GM12878 (cell line): ENCODE measurements around the gene AJM1.

Source experiments
- EGR1 ChIP-seq, 2 experiments: IDR thresholded peaks; 1 replicate in 1 of 2; 2 replicates in 1 of 2; pipeline ENCODE4 v1.6.1; 2011 to 2012; ENCODE audit warnings: low read depth in 2 of 2, low read length in 2 of 2, borderline replicate concordance in 1 of 2, mild to moderate bottlenecking in 1 of 2, moderate library complexity in 1 of 2
- EP300 ChIP-seq, 2 experiments: fragments of 150-350 bp in 1 of 2; IDR thresholded peaks; 2 replicates each; pipeline ENCODE4 v1.6.1; 2011 to 2012; ENCODE audit warnings: low read depth in 2 of 2, low read length in 2 of 2, borderline replicate concordance in 1 of 2, improper control_type of control experiment in 1 of 2, inconsistent platforms in 1 of 2; ENCODE audit not compliant: control insufficient read depth in 1 of 2
- ESRRA ChIP-seq: IDR thresholded peaks from 2 replicates; pipeline ENCODE4 v1.6.1; 2012; ENCODE audit warnings: mild to moderate bottlenecking, low read length, improper control_type of control experiment
- EZH2 ChIP-seq: IDR thresholded peaks from 2 replicates; pipeline ENCODE4 v1.6.1; 2012; ENCODE audit warnings: low read depth, mild to moderate bottlenecking, control low read depth, inconsistent platforms, low read length, borderline replicate concordance; ENCODE audit not compliant: control insufficient read depth
- GABPA ChIP-seq: IDR thresholded peaks from 2 replicates; pipeline ENCODE4 v1.6.1; 2014; ENCODE audit warnings: antibody characterized with exemption, low read depth, mild to moderate bottlenecking, inconsistent platforms
- POLR2AphosphoS2 ChIP-seq: IDR thresholded peaks from 2 replicates; pipeline ENCODE4 v1.6.1; 2011; ENCODE audit warnings: low read depth, mild to moderate bottlenecking, low read length, improper control_type of control experiment, moderate library complexity
- RAD21 ChIP-seq: IDR thresholded peaks from 2 replicates; pipeline ENCODE4 v1.6.1; 2011; ENCODE audit warnings: mild to moderate bottlenecking, low read depth, low read length, moderate library complexity; ENCODE audit not compliant: insufficient read depth
- SMAD1 ChIP-seq: fragments of 450-650 bp; IDR thresholded peaks from 2 replicates; pipeline ENCODE4 v1.6.1; 2018; ENCODE audit warnings: mild to moderate bottlenecking, low read depth; ENCODE audit not compliant: partially characterized antibody
- TARDBP ChIP-seq: IDR thresholded peaks from 2 replicates; pipeline ENCODE4 v1.6.1; 2016; ENCODE audit warnings: borderline replicate concordance
- ZBTB33 ChIP-seq: fragments of 450-650 bp; IDR thresholded peaks from 2 replicates; pipeline ENCODE4 v1.6.1; 2017; ENCODE audit warnings: mild to moderate bottlenecking
- ZNF274 ChIP-seq: IDR thresholded peaks from one replicate; pipeline ENCODE4 v1.8.0; 2011; ENCODE audit not compliant: insufficient read length, insufficient read depth
- TF ChIP-seq, protein P1 (sequence below), 3 experiments: IDR thresholded peaks in 2 of 3; conservative IDR thresholded peaks in 1 of 3; 2 replicates each; pipeline ENCODE4 v1.5.1; 2011; ENCODE audit warnings: low read depth in 3 of 3, low read length in 3 of 3, mild to moderate bottlenecking in 3 of 3, control low read depth in 2 of 3, moderate library complexity in 2 of 3, inconsistent platforms in 1 of 3, mixed read lengths in 1 of 3; ENCODE audit not compliant: control insufficient read depth in 2 of 3, insufficient read depth in 1 of 3; ENCODE audit errors: extremely low read depth in 1 of 3
- TF ChIP-seq, protein P2 (sequence below): IDR thresholded peaks from 2 replicates; pipeline ENCODE4 v1.6.1; 2011; ENCODE audit warnings: borderline replicate concordance, low read depth, mild to moderate bottlenecking, moderate library complexity, low read length; ENCODE audit not compliant: insufficient read depth, poor library complexity, severe bottlenecking
- TF ChIP-seq, protein P3 (sequence below): fragments of 450-650 bp; IDR thresholded peaks from 2 replicates; pipeline ENCODE4 v1.6.1; 2017; ENCODE audit warnings: mild to moderate bottlenecking, moderate library complexity

GRCh38 chr9:136867480-136867879, 25.2 kb downstream of the AJM1 start:
- TF ChIP-seq TARDBP (no peak), POLR2AphosphoS2 (no peak), ESRRA (no peak), EZH2 (no peak), ZBTB33 (no peak), GABPA (no peak), RAD21 (no peak), EGR1 (IDR thresholded peaks at IDR 0.05; ENCODE audit: borderline replicate concordance in 1 of 2, low read depth in 2 of 2, low read length in 2 of 2) (no peak), ZNF274 (no peak), SMAD1 (no peak), EP300 (IDR thresholded peaks at IDR 0.05; ENCODE audit: borderline replicate concordance in 1 of 2, control insufficient read depth in 1 of 2, low read depth in 2 of 2, low read length in 2 of 2) (no peak)
- TF ChIP-seq, protein P1, sequence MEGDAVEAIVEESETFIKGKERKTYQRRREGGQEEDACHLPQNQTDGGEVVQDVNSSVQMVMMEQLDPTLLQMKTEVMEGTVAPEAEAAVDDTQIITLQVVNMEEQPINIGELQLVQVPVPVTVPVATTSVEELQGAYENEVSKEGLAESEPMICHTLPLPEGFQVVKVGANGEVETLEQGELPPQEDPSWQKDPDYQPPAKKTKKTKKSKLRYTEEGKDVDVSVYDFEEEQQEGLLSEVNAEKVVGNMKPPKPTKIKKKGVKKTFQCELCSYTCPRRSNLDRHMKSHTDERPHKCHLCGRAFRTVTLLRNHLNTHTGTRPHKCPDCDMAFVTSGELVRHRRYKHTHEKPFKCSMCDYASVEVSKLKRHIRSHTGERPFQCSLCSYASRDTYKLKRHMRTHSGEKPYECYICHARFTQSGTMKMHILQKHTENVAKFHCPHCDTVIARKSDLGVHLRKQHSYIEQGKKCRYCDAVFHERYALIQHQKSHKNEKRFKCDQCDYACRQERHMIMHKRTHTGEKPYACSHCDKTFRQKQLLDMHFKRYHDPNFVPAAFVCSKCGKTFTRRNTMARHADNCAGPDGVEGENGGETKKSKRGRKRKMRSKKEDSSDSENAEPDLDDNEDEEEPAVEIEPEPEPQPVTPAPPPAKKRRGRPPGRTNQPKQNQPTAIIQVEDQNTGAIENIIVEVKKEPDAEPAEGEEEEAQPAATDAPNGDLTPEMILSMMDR (IDR thresholded peaks at IDR 0.05 in 2 of 3, conservative IDR thresholded peaks at IDR 0.05 in 1 of 3; ENCODE audit: control insufficient read depth in 2 of 3, extremely low read depth in 1 of 3, insufficient read depth in 1 of 3, low read depth in 3 of 3, low read length in 3 of 3) = no peak
- TF ChIP-seq, protein P2, sequence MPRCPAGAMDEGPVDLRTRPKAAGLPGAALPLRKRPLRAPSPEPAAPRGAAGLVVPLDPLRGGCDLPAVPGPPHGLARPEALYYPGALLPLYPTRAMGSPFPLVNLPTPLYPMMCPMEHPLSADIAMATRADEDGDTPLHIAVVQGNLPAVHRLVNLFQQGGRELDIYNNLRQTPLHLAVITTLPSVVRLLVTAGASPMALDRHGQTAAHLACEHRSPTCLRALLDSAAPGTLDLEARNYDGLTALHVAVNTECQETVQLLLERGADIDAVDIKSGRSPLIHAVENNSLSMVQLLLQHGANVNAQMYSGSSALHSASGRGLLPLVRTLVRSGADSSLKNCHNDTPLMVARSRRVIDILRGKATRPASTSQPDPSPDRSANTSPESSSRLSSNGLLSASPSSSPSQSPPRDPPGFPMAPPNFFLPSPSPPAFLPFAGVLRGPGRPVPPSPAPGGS = no peak
- TF ChIP-seq, protein P3, sequence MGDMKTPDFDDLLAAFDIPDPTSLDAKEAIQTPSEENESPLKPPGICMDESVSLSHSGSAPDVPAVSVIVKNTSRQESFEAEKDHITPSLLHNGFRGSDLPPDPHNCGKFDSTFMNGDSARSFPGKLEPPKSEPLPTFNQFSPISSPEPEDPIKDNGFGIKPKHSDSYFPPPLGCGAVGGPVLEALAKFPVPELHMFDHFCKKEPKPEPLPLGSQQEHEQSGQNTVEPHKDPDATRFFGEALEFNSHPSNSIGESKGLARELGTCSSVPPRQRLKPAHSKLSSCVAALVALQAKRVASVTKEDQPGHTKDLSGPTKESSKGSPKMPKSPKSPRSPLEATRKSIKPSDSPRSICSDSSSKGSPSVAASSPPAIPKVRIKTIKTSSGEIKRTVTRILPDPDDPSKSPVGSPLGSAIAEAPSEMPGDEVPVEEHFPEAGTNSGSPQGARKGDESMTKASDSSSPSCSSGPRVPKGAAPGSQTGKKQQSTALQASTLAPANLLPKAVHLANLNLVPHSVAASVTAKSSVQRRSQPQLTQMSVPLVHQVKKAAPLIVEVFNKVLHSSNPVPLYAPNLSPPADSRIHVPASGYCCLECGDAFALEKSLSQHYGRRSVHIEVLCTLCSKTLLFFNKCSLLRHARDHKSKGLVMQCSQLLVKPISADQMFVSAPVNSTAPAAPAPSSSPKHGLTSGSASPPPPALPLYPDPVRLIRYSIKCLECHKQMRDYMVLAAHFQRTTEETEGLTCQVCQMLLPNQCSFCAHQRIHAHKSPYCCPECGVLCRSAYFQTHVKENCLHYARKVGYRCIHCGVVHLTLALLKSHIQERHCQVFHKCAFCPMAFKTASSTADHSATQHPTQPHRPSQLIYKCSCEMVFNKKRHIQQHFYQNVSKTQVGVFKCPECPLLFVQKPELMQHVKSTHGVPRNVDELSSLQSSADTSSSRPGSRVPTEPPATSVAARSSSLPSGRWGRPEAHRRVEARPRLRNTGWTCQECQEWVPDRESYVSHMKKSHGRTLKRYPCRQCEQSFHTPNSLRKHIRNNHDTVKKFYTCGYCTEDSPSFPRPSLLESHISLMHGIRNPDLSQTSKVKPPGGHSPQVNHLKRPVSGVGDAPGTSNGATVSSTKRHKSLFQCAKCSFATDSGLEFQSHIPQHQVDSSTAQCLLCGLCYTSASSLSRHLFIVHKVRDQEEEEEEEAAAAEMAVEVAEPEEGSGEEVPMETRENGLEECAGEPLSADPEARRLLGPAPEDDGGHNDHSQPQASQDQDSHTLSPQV = no peak
